CD4-positive, alpha-beta T cell (primary cell): ENCODE measurements around the gene STX16. TPM values are rescaled to one million over a fixed set of nuclear protein-coding genes. Genes with fewer than 3 reads are reported as not detected.

Experiments used
- ATAC-seq: fragments of 200-7000 bp; cut with Tn5 transposase; one replicate; pipeline ENCODE4 v1.10.0; 2022; ENCODE audit warnings: mild to moderate bottlenecking; ENCODE audit not compliant: poor library complexity
- CTCF ChIA-PET: fragments of 350-600 bp; sonication (Branson Sonifier 250); formaldehyde crosslinking; loops from one replicate; lab custom pipeline; 2021; ENCODE audit warnings: antibody characterized with exemption, inconsistent platforms; lab: Charles Lee
- POLR2A ChIA-PET: fragments of 350-600 bp; sonication (Branson Sonifier 250); formaldehyde crosslinking; loops from one replicate; lab custom pipeline; 2021; ENCODE audit warnings: antibody characterized with exemption, inconsistent platforms; lab: Charles Lee
- DNase-seq, 14 experiments: peaks; one replicate each; pipeline ENCODE4 v3.0.0-alpha.2; 2013 to 2020; ENCODE audit warnings: mixed read lengths in 2 of 14
- H3K27ac ChIP-seq, 2 donors: one replicate each; pipeline versions ENCODE4 v1.5.1 to v1.7.0; 2013; ENCODE audit warnings: low read length in 2 of 2, low read depth in 1 of 2, mild to moderate bottlenecking in 1 of 2
- H3K27me3 ChIP-seq, 2 experiments: 1 replicate in 1 of 2; 2 replicates in 1 of 2; pipeline versions ENCODE4 v1.6.1 to v1.7.0; 2013; ENCODE audit warnings: low read length in 2 of 2, control low read depth in 1 of 2, mild to moderate bottlenecking in 1 of 2, moderate library complexity in 1 of 2; ENCODE audit not compliant: insufficient read depth in 2 of 2, control insufficient read depth in 1 of 2
- H3K36me3 ChIP-seq: one replicate; pipeline ENCODE4 v1.6.1; 2013; ENCODE audit warnings: low read length, control low read depth; ENCODE audit not compliant: insufficient read depth
- H3K4me1 ChIP-seq: one replicate; pipeline ENCODE4 v1.6.1; 2013; ENCODE audit warnings: low read length, control low read depth; ENCODE audit not compliant: insufficient read depth
- H3K4me3 ChIP-seq: one replicate; pipeline ENCODE4 v1.5.1; 2013; ENCODE audit warnings: mild to moderate bottlenecking, low read length, moderate library complexity
- H3K9me3 ChIP-seq, 2 experiments: 1 replicate in 1 of 2; 2 replicates in 1 of 2; pipeline versions ENCODE4 v1.6.1 to v1.7.0; 2013; ENCODE audit warnings: low read length in 2 of 2, mild to moderate bottlenecking in 2 of 2, control low read depth in 1 of 2, moderate library complexity in 1 of 2; ENCODE audit not compliant: control insufficient read depth in 1 of 2, insufficient read depth in 1 of 2
- H3K27ac Mint-ChIP-seq: one replicate; pipeline ENCODE4 v1.8.0; 2020; ENCODE audit warnings: mixed read lengths
- H3K27me3 Mint-ChIP-seq: one replicate; pipeline ENCODE4 v1.8.0; 2021; ENCODE audit warnings: mixed read lengths
- H3K36me3 Mint-ChIP-seq: one replicate; pipeline ENCODE4 v1.8.0; 2021; ENCODE audit warnings: low read depth, mixed read lengths
- H3K4me1 Mint-ChIP-seq: one replicate; pipeline ENCODE4 v1.8.0; 2021; ENCODE audit warnings: low read depth, mixed read lengths
- H3K4me3 Mint-ChIP-seq: one replicate; pipeline ENCODE4 v1.8.0; 2020; ENCODE audit warnings: mild to moderate bottlenecking, mixed read lengths
- H3K9me3 Mint-ChIP-seq: one replicate; pipeline ENCODE4 v1.8.0; 2020; ENCODE audit warnings: mixed read lengths
- intact Hi-C, 2 experiments: fragments of 100-400 bp; cut with DNase I in 1 of 2; cut with micrococcal nuclease in 1 of 2; formaldehyde crosslinking; loops; one replicate each; pipeline versions ENCODE4 v1.15.1 to v1.9.0; 2023 to 2025; cut with DNase I, micrococcal nuclease
- polyA plus RNA-seq, 2 donors: library from polyadenylated mRNA; unstranded; fragments of 120-200 nt; gene quantifications; one replicate each; pipeline ENCODE4 v1.2.1, GENCODE V29; 2013
- total RNA-seq, 174 experiments: library from RNA in 2 of 174; stranded (reverse) in 2 of 174; gene quantifications; one replicate each; pipeline ENCODE4 v1.2.3 and lab custom pipeline; 2021 to 2026
- TF ChIP-seq, protein P1 (sequence below): fragments of 200-600 bp; IDR thresholded peaks from one replicate; pipeline ENCODE4 v1.8.0; 2022; ENCODE audit warnings: antibody characterized with exemption, mild to moderate bottlenecking

Gene STX16, protein sequence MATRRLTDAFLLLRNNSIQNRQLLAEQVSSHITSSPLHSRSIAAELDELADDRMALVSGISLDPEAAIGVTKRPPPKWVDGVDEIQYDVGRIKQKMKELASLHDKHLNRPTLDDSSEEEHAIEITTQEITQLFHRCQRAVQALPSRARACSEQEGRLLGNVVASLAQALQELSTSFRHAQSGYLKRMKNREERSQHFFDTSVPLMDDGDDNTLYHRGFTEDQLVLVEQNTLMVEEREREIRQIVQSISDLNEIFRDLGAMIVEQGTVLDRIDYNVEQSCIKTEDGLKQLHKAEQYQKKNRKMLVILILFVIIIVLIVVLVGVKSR
- total RNA-seq (100 to 1,000 TPM; 179 to 181 TPM), total RNA-seq (lab: John Stamatoyannopoulos, UW) (10.5 to 135 (median 38.4) reads per million in 172 experiments)
- polyA plus RNA-seq (2013, experiment 1 of 2), result 98.4 TPM
- 188 TPM for polyA plus RNA-seq (2013, experiment 2 of 2)

DNA sequence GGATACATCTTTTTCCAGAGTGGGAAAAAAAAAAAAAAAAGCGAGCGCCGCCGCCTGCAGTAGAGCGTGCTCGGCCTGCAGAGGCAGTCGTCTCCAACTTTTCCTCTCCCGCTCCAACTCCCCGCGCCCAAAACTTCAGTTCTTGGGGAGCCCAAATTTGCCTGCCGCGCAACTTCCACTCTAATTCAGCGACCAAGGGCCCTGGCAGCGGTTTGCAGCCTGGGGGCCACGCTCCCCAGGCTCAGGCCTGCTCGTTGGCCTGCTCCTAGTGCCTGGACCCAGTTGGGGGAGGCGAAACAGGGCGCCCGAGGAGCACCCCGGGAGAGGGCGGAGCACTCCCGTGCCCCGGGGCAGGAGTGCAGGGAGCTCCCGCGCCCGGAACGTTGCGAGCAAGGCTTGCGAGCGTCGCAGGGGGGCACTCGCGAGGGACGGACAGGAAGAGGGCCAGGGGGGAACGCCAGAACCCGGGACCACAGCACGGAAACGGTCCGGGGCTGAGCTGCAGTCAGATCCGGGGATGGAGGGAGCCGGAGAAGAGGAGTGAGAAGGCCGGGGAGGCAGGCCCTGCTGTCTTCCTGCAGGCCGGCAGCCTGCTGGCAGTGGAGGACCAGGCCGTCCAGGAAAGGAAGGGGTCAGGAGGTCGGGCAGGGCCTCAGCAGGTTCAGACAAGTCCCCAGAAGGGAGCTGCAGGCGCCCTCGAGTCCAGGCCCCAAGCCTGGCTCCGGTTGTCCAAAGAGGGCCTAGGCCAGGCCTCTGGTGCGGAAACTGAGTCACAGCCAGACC lies at the start of gene STX16:
TSS of gene STX16 (plus strand) at position 508 of the 783 bp plus-strand sequence. CDS start 724 bp downstream, outside the sequence.
- peaks cover 37% of the 10 kb centered on the region for H3K4me1 ChIP-seq
- ATAC-seq (peak; percentile 66), DNase-seq (peak; percentile 76 to 95 (median 86))
- ChIA-PET CTCF (interaction anchor here (0.6 to 3.4 kb wide), 35 partner anchors 9 to 1292 kb away, joined by 3 to 62 read pairs (median 4); partner anchors contain the start of genes GNAS and NPEPL1), POLR2A (interaction anchor here (0.5 to 4.6 kb wide), 27 partner anchors 10 to 1289 kb away, joined by 3 to 99 read pairs (median 5); partner anchors contain the start of genes ATP5F1E, FAM217B, GNAS and GNAS-AS1)
- Mint-ChIP-seq H3K27ac (peak within 1 kb of the TSS; percentile 100), H3K4me3 (peak within 1 kb of the TSS; percentile 99), H3K9me3 (no peaks in the 10 kb centered on the region), H3K4me1 (peaks cover 28% of the 10 kb centered on the region), H3K36me3 (peaks cover 35% of the 10 kb centered on the region), H3K27me3 (no peaks in the 10 kb centered on the region)
- H3K36me3 ChIP-seq, result peaks cover 5% of the 10 kb centered on the region
- no peaks in the 10 kb centered on the region for H3K27me3 ChIP-seq
- no peaks in the 10 kb centered on the region for H3K9me3 ChIP-seq
- intact Hi-C loops, result loop anchor here (1.0 to 10.0 kb wide), 19 partner anchors 41 to 1299 kb away; partner anchors contain the start of genes PRELID3B (in 2 of the 2), GNAS (in 1 of the 2), GNAS-AS1 (in 1 of the 2) and NELFCD (in 1 of the 2)
- TF ChIP-seq, protein P1, sequence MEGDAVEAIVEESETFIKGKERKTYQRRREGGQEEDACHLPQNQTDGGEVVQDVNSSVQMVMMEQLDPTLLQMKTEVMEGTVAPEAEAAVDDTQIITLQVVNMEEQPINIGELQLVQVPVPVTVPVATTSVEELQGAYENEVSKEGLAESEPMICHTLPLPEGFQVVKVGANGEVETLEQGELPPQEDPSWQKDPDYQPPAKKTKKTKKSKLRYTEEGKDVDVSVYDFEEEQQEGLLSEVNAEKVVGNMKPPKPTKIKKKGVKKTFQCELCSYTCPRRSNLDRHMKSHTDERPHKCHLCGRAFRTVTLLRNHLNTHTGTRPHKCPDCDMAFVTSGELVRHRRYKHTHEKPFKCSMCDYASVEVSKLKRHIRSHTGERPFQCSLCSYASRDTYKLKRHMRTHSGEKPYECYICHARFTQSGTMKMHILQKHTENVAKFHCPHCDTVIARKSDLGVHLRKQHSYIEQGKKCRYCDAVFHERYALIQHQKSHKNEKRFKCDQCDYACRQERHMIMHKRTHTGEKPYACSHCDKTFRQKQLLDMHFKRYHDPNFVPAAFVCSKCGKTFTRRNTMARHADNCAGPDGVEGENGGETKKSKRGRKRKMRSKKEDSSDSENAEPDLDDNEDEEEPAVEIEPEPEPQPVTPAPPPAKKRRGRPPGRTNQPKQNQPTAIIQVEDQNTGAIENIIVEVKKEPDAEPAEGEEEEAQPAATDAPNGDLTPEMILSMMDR, result peak; percentile 76
- peak within 1 kb of the TSS; percentile 91 to 93 for H3K27ac ChIP-seq
- peak within 1 kb of the TSS; percentile 74 for H3K4me3 ChIP-seq

DNA sequence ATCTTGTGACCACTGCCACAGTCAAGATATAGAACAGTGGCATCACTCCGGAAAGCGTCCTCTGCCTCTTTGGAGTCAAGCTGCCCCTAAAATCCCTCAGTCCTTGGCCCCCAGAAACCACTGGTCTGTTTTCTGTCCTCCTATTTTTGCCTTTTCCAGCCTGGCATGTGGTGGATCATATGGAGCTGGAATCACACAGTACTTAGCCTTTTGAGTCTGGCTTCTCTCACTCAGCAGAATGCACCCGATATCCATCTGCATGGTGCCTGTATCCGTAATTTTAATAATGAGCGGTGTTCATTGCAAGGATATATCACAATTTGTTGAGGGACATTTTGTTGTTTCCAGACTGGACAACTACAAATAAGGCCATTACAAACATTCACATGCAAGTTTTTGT lies 49.0 kb upstream of the STX16 start:
- H3K4me1 ChIP-seq, result no peaks in the 10 kb centered on the region

DNA sequence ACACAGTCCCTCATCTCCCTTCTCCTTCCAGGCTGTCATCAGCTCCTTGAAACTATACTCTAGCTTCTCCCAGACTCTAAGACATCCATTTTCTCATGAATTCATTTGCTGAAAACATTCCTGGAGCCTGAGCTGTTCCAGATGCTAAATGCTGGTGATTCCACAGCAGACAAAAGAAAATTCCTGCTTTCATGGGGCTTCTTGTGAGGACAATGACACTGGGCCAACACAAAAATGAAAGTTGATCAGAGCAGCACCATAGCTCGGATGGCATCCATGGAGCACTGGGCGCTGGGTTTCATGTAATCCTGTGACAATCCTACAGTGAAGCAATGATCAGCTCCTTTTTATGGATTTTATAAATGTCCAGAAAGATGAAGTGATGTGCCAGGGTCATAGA lies 47.4 kb upstream of the STX16 start:
- ChIA-PET POLR2A (no interaction called here), CTCF (no interaction called here)
- no peaks in the 10 kb centered on the region for H3K4me1 ChIP-seq
- Mint-ChIP-seq H3K4me1 (no peaks in the 10 kb centered on the region), H3K4me3 (no peak overlapping the region), H3K9me3 (peaks cover 3% of the 10 kb centered on the region), H3K27me3 (no peaks in the 10 kb centered on the region), H3K27ac (no peak overlapping the region), H3K36me3 (no peaks in the 10 kb centered on the region)
- H3K36me3 ChIP-seq, result no peaks in the 10 kb centered on the region
- H3K4me3 ChIP-seq, result no peak overlapping the region
- TF ChIP-seq, protein P1, result no peak
- H3K27ac ChIP-seq, result no peak overlapping the region
- ATAC-seq, result no peak
- H3K27me3 ChIP-seq, result no peaks in the 10 kb centered on the region
- intact Hi-C loops, result no loop called here
- no peak for DNase-seq
- no peaks in the 10 kb centered on the region for H3K9me3 ChIP-seq

More for the DNA sequence above, 49.0 kb upstream of the STX16 start:
- Mint-ChIP-seq H3K4me1 (no peaks in the 10 kb centered on the region), H3K9me3 (peaks cover 3% of the 10 kb centered on the region), H3K27ac (no peak overlapping the region), H3K4me3 (no peak overlapping the region), H3K27me3 (no peaks in the 10 kb centered on the region), H3K36me3 (no peaks in the 10 kb centered on the region)
- TF ChIP-seq, protein P1, result no peak
- H3K4me3 ChIP-seq, result no peak overlapping the region
- H3K27me3 ChIP-seq, result no peaks in the 10 kb centered on the region
- ATAC-seq (no peak), DNase-seq (no peak)
- H3K36me3 ChIP-seq, result no peaks in the 10 kb centered on the region
- intact Hi-C loops, result no loop called here
- CTCF ChIA-PET, result no interaction called here
- H3K27ac ChIP-seq, result no peak overlapping the region
- POLR2A ChIA-PET, result no interaction called here
- H3K9me3 ChIP-seq, result no peaks in the 10 kb centered on the region
